ENCODE data around the gene HSD11B1. TPM values are rescaled to one million over a fixed set of nuclear protein-coding genes. Genes with fewer than 3 reads are reported as not detected.

Gene HSD11B1
- total and polyA plus RNA-seq, 2 of the 4 experiments (the other 2 are of a cell fraction), result 0.41 to 0.72 TPM

DNA sequence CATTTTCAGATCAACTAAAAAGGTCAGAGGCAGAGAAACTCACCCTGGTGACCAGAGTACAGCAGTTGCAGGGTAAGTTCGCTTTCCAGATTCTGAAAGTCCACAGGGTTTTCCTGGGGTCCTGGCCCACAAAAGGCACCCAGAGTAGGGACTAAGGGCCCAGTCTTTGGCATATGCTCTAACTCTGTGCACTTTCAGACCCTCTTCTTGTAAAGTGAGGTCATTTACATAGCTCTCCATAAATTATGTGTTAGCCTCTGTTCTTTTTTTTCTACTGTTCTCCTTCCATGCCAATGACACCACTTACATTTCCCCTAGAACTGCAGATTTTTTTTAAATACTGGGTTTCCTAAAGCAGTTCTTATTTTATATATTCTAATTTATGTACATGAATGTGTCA lies 73.5 kb downstream of the HSD11B1 start:
- intact Hi-C loops (cut with micrococcal nuclease), result no loop called here
- H3K4ac ChIP-seq (ENCODE audit: low read depth, low read length), result no peak overlapping the region
- POLR2A ChIA-PET (ENCODE audit: unreplicated experiment), result no interaction called here
- no peak overlapping the region for H2BK15ac ChIP-seq (ENCODE audit: low read depth, low read length)
- no peak overlapping the region for H4K91ac ChIP-seq (ENCODE audit: insufficient read depth, low read depth, low read length)
- peaks cover 6 to 8% of the 10 kb centered on the region in 2 experiments; a peak in 3 of 4 replicates for H3K79me1 ChIP-seq (ENCODE audit: low read depth in 1 of 2, low read length in 2 of 2)
- no peak overlapping the region for H4K5ac ChIP-seq (ENCODE audit: low read depth, low read length)
- H3K9me3 ChIP-seq (ENCODE audit: control insufficient read depth, insufficient read depth, low read length), result no peaks in the 10 kb centered on the region
- no peak overlapping the region for H3K9ac ChIP-seq (ENCODE audit: low read depth, low read length)
- BruUV-seq (replicated peaks), result no TSS peak
- WGBS, 2 experiments (ENCODE audit: extremely low coverage in 2 of 2, insufficient read length in 1 of 2), result 86% methylated on average over 1 of the region's 1 CpG; no CpG with 5 or more reads in 1 of the 2 experiments
- in situ Hi-C loops (cut with MboI; ENCODE audit: low sequenced_read_pairs), result no loop called here
- no peaks in the 10 kb centered on the region for H3K36me3 ChIP-seq (ENCODE audit: control insufficient read depth, insufficient read depth, low read length)
- no peak overlapping the region for H3K4me2 ChIP-seq (ENCODE audit: low read depth, low read length)
- H3K23ac ChIP-seq (ENCODE audit: low read depth, low read length), result no peak overlapping the region
- no peak overlapping the region for H3K4me3 ChIP-seq (ENCODE audit: insufficient read depth, low read depth, low read length)
- dilution Hi-C loops (cut with HindIII; ENCODE audit: low sequenced_read_pairs, unreplicated experiment), result no loop called here
- DNase-seq (no peak), ATAC-seq (ENCODE audit: low read depth) (no peak)
- TF ChIP-seq MXI1 (IDR thresholded peaks at IDR 0.05; ENCODE audit: borderline replicate concordance, low read depth, low read length), result no peak
- TF ChIP-seq, protein P1, sequence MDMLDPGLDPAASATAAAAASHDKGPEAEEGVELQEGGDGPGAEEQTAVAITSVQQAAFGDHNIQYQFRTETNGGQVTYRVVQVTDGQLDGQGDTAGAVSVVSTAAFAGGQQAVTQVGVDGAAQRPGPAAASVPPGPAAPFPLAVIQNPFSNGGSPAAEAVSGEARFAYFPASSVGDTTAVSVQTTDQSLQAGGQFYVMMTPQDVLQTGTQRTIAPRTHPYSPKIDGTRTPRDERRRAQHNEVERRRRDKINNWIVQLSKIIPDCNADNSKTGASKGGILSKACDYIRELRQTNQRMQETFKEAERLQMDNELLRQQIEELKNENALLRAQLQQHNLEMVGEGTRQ (IDR thresholded peaks at IDR 0.05; ENCODE audit: low read depth, low read length), result no peak
- TF ChIP-seq CHD1 (IDR thresholded peaks at IDR 0.05; ENCODE audit: low read depth, low read length), result no peak
- no peak for TF ChIP-seq MAZ (IDR thresholded peaks at IDR 0.05; ENCODE audit: borderline replicate concordance, low read depth, low read length)
- TF ChIP-seq RFX5 (IDR thresholded peaks at IDR 0.05; ENCODE audit: low read depth, low read length), result no peak
- no peak for TF ChIP-seq CEBPB (IDR thresholded peaks at IDR 0.05; ENCODE audit: low read depth, low read length)
- TF ChIP-seq RCOR1 (IDR thresholded peaks at IDR 0.05; ENCODE audit: insufficient replicate concordance, low read length), result no peak
- no peak for TF ChIP-seq BHLHE40 (IDR thresholded peaks at IDR 0.05; ENCODE audit: low read depth, low read length)
- TF ChIP-seq NFE2L2 (IDR thresholded peaks at IDR 0.05; ENCODE audit: low read depth, low read length), result no peak
- TF ChIP-seq RAD21 (IDR thresholded peaks at IDR 0.05; ENCODE audit: low read length), result no peak
- TF ChIP-seq POLR2A (IDR thresholded peaks at IDR 0.05; ENCODE audit: low read depth, low read length), result no peak
- TF ChIP-seq MAFK (IDR thresholded peaks at IDR 0.05; ENCODE audit: low read depth, low read length), result no peak
- TF ChIP-seq CTCF (conservative IDR thresholded peaks at IDR 0.05; ENCODE audit: low read depth, low read length), result no peak
- no peak for TF ChIP-seq SMC3 (IDR thresholded peaks at IDR 0.05; ENCODE audit: low read depth, low read length)
- TF ChIP-seq FOS (IDR thresholded peaks at IDR 0.05; ENCODE audit: low read depth, low read length), result no peak
- TF ChIP-seq ELK1 (IDR thresholded peaks at IDR 0.05; ENCODE audit: borderline replicate concordance, low read depth, low read length), result no peak
- H2BK20ac ChIP-seq (ENCODE audit: low read depth, low read length), result no peak overlapping the region
- no peak overlapping the region for H3K14ac ChIP-seq (replicated peaks; ENCODE audit: low read depth, low read length)
- no peak overlapping the region for H2AK5ac ChIP-seq (ENCODE audit: low read depth, low read length)
- no peak overlapping the region for H2AK9ac ChIP-seq (replicated peaks; ENCODE audit: low read depth, low read length, poor library complexity)
- H4K8ac ChIP-seq (ENCODE audit: low read depth in 2 of 2, low read length in 2 of 2), result no peak overlapping the region
- no peaks in the 10 kb centered on the region for H4K20me1 ChIP-seq (ENCODE audit: insufficient read depth, low read length)
- no peak overlapping the region for H3K27ac ChIP-seq (ENCODE audit: insufficient read depth, low read length)
- no peak overlapping the region for H3K18ac ChIP-seq (ENCODE audit: low read depth, low read length)
- H3K56ac ChIP-seq (ENCODE audit: extremely low read depth, insufficient read depth, low read length), result no peak overlapping the region
- no peak overlapping the region for H2AFZ ChIP-seq (replicated peaks; ENCODE audit: low read length, poor library complexity)
- H3K9me1 ChIP-seq (ENCODE audit: insufficient read depth, low read length), result peaks cover 3% of the 10 kb centered on the region; the same call in 1 of the 2 replicates
- CTCF ChIA-PET, result no interaction called here
- no peak overlapping the region for H2BK120ac ChIP-seq (ENCODE audit: low read depth, low read length)
- H3K4me1 ChIP-seq (ENCODE audit: control insufficient read depth, insufficient read depth, low read length), result no peaks in the 10 kb centered on the region
- H3K27me3 ChIP-seq (ENCODE audit: control insufficient read depth, insufficient read depth, low read length), result no peaks in the 10 kb centered on the region
- no peak overlapping the region for H2BK5ac ChIP-seq (ENCODE audit: low read depth, low read length, poor library complexity, severe bottlenecking)

All from IMR-90 (cell line).